NCI-H1694 treated with DMSO at 0.1 percent for 48 hours (cell line): ENCODE measurements around the gene DOCK3.
"Not testable (repeated sequence)": the region's sequence is repeated elsewhere in the genome, so short reads cannot be mapped to it uniquely, and the experiment has no call there.

Experiments
- DNase-seq: peaks from one replicate; lab custom pipeline; 2025; lab: John Stamatoyannopoulos, UW

DOCK3 gene

DNA sequence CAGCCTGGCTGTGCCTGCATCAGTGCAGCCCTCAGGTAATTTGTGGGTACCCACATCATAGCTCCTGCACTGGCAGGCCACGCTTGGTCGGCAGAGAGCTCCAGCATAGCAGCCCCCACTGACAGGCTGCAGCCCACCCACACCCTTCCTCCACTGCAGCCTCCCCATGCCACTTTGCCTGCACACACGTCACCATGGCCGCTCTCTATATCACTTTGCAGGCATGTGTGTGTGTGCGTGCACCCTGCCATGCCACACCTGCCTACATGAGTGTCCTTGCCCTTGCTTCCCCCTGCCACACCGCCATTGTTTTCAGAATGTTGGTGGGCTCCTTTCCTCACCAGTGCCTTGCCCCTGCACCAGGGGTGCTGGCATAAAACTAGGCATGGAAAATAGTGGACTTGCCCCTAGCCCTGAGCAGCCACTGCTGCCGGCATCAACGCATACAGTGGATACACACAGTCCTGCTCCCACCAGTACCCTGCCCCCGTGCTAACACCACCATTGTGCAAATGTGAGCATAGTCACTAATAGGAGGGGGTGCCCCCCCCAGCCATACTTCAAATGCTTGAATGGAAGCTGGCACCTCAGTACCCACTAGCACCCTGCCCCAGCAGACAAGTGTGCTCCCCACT, 431.6 kb downstream of the DOCK3 start:
- no peak for DNase-seq

DNA sequence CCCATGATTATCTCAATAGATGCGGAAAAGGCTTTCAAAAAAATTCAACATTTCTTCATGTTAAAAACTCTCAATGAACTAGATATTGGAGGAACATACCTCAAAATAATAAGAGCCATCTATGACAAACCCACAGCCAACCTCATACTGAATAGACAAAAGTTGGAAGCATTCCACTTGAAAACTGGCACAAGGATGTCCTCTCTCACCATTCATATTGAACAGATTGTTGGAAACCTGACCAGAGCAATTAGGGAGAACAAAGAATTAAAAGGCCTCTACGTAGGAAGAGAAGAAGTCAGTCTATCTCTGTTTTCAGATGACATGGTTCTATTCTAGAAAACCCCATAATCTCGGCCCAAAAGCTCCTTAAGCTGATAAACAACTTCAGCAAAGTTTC, 435.9 kb downstream of the DOCK3 start:
- no peak for DNase-seq

DNA sequence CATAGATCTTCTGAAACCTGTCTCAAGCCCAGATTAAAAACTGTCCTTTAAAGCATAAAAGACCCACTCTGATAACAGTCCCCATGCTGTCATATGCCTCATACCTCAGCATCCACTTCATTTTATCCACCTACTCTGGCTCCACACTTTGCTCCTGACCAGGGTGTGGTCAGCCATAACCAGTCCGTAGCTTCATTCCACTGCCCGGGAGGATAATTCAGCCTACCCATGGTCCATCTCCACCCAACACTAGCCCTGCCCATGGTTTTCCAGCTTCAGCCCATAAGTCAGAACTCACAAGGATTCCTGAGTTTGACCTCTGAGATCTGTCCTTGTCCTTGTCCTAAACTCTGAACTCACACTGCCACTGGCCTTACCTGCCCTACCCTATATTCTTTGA, 448.2 kb downstream of the DOCK3 start:
- DNase-seq, result no peak

DNA sequence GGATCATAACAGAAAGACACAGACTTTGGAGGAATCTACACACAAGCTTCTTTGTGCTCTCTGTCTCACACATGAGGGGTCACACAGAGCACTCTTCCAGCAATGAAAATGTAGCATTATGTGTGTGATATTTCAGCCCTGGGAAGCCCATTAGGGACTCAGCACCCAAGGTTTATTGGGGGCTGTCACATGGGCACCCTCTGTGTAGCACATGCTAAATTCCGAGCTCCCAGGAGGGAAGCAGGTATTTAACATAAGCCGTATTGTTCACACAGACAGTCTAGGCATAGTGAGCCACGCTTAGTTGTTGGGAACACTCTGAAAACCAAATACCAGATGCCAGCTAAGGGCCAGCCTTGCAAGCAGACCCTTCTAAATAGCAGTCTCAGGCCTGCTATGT, 448.8 kb downstream of the DOCK3 start:
- no peak for DNase-seq

DNA sequence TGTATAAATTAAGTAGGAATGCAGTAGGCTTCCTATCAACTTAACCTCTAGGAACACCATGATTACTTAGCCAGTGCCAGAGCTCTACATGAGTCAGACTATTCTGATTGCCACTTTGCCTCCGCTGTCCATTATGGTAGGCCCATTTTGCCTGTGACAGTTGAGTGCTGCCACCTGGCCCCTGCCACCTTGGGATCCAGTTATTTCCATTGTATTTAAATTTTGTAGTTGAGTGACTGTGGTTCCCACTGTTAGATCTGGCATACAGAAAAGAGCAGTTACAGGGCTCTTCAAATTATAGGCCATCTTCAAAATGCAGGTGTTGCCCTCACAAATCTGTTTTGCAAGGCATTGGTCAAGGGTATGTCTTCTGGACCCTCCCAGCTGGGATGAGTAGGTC, 456.9 kb downstream of the DOCK3 start:
- DNase-seq, result not testable (repeated sequence)

DNA sequence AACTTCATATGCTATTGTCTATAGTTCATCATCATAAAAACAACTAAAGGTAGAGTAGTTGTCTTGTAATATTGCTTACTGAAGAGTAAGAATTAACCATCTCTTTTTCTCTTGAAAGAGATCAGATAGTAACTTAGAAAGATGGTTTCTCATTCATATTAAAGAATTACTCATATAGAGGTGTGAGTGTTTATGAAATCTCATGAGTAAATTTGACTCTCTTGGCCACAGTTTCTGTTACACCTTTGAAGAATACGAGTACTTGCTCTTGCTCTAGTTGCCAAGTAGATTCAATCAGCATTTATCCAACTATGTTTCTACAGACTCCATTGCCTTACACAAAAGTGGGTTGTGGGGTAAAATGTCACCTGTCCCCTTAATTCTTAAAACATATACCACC, 463.0 kb downstream of the DOCK3 start:
- no peak for DNase-seq

DNA sequence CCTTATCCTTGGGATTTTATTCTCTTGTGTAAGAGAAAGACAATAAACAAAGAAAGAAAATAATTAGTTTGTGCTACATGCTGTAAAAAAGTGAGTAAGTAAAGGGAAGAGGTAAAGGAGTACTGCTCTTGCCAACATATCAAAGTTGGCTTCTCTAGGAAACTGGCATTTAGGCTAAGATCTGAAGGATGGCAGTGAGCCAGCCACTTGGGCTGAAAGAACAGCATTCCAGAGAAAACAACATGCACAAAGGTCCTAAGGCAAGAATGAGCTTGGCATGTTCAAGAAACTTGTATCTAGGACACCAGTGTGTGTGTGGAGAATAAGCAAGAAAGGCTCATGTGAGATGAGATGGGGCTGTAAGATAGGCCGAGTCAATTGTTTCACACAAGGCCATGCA, 464.9 kb downstream of the DOCK3 start:
- DNase-seq, result no peak

DNA sequence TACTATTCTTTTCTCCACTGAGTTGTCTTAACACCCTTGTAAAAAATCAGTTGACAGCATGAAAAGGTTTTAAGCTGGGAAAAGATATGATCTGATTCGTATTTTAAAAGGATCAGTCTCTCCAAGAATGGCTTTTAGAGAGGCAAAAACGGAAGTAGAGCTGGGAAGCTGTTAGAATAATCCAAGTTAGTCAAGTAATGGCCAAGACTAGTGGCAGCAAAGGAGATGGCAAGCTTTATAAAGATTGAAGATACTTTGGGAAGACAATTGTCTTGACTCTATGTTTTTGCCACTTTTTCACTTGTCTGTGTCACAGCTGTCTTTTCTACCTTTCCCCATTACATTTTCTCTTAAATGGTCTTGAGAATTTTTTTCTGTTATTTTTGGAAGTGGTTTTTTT, 466.8 kb downstream of the DOCK3 start:
- DNase-seq, result no peak

DNA sequence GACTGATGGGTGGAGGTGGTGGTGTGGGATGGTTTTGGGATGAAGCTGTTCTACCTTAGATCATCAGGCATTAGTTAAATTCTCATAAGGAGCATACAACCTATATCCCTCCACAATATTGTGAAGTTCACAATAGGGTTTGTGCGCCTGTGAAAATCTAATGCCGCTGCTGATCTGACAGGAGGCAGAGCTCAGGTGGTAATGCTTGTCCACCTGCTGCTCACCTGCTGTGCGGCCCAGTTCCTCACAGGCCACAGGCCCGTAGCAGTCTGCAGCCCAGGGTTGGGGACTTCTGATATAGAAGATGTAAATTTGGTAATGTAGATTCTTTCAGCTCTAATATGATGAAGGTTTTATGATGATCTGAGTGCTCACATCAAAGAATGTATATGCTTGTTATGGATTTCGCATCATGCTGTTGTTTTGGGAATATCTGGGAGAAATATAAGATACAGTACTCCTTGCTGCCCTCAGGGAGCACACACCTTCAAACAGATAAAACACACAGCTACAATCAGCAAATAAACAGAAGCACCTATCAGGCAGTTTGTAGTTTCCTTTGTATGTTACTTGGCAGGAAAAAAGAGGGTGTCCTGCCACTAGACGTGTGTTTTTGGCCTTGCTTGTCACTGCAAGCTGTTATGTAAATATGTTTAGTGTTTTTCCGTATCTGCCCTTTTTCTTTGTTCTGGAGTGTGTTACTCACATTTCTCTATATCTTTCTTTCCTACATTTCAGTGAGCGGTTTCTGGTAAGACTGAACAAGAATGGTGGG, 471.3 kb downstream of the DOCK3 start:
- DNase-seq, result no peak

DNA sequence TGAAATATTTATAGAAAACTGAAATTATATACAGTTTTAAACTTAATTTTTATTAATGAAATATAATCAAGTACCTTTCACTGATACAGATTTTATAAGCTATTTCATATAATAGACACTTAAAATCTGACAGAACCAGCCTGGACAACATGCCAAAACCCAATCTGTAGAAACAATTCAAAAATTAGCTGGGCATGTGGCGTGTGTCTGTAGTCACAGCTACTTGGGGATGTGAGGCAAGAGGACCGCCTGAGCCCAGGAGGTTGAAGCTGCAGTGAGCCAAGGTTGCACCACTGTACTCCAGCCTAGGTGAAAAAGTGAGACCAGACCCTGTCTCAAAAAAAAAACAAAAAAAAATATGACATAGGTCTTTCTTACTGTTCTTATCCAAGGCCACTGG, 472.1 kb downstream of the DOCK3 start:
- DNase-seq, result no peak

DNA sequence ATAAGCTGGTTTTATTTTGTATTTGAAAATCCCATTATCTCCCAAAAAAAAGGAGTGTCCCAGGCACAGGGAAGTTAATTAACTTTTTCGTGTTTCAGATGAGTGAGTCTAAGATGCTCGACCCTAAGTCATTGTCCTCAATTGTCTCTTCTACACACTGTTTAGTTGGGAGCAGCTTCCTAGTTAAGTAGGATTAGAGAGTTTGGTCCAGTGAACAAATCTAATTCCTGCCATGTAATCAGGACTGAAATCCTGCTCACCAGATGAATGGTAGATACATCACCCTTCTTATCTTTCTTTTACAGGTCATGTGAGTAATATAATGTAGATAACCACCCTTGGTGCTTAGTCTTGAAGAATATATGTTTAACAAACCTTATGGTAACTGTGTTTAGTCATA, 481.4 kb downstream of the DOCK3 start:
- DNase-seq, result no peak

DNA sequence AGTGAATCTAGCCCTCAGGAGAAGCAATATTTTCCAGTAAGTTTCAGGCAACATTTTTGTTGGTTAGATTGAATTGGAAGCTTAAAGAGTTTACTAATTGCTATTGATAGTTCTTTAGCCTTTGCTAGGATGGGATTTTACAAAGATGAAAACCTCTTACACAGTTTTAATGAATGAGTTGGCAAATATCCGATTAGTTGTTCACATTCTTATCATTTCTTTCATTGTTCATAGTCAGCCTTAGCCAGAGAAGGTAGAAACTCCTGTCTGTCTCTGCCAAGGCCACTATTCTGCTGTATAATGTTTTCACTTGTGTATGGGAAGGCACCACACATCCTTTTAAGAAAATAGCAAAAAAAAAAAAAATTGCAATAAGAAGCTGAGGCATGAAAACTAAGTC, 488.3 kb downstream of the DOCK3 start:
- no peak for DNase-seq

DNA sequence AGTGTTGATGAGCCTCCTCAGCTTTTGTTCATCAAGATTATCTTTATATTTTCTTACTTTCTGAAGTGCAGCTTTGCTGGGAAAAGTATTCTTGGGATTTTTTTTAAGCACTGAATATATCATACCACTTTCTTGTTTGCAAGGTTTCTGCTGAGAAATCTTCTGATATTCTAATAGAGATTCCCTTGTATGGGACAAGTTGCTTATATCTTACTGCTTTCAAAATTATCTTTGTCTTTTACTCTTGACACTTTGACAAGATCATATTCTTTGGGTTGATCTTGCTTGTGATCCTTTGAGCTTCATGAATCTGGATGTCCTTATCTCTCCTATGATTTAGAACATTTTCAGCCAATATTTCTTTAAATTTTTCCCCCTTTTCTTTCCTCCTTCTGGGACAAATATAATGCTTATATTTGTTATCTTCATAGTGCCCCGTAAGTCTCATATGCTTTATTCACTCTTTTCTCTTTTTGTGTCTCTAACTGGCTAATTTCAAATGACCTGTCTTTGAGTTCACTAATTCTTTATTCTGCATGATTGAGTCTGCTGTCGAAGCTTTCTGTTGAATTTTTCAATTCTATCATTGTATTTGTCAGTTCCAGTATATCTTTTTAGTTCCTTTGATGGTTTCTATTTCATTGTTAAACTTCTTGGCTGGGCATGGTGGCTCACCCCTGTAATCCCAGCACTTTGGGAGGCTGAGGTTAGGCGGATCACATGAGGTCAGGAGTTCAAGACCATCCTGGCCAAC, 499.0 kb downstream of the DOCK3 start:
- no peak for DNase-seq

DNA sequence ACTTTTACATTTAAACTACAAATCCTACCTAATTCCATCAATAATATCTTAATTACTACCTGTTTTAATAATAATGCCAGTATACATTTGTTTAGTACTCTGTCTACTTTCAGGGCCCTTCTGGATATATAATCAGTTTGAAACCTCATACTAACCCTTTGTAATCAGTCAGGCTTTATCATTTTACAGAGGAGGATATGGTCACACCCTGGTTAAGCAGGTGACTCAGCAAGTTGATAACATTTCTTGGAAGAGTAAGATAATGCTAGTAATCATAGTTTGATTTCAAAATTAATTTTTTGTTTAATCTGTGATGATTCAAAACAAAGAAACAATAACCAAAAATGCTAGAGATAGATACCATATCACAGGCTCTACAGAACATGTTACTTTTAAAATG, 502.2 kb downstream of the DOCK3 start:
- DNase-seq, result no peak

DNA sequence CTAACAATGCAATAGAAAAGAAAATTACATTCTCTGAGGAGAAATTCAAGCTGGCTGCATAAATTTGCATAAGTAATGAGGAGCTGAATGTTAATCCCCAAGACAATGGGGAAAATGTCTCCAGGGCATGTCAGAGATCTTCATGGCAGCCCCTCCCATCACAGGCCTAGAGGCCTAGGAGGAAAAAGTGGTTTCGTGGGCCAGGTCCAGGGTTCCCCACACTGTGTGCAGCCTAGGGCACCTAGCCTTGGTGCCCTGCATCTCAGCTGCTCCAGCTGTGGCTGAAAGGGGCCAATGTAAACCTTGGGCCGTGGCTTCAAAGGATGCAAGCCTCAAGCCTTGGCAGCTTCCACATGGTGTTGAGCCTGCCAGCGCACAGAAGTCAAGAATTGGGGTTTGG, 511.7 kb downstream of the DOCK3 start:
- not testable (repeated sequence) for DNase-seq

DNA sequence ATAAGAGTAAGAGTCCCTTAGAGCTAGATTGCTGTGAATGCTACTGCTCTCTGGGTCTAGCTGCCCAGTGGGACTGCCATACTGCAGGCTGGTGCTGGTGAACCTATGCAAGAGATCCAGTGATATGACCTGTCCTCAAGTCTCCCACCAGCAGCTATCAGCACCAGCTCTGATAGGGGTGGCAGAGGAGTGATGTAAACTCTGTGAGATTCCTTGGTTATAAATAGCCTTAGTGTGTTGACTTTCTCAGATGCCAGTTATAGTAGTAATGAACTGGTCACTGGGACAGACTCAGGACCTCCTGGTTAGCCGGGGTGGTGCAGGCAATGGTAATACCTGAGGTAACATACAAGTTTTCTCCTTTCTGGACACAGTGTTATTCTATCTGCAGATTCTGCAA, 515.5 kb downstream of the DOCK3 start:
- DNase-seq, result no peak

DNA sequence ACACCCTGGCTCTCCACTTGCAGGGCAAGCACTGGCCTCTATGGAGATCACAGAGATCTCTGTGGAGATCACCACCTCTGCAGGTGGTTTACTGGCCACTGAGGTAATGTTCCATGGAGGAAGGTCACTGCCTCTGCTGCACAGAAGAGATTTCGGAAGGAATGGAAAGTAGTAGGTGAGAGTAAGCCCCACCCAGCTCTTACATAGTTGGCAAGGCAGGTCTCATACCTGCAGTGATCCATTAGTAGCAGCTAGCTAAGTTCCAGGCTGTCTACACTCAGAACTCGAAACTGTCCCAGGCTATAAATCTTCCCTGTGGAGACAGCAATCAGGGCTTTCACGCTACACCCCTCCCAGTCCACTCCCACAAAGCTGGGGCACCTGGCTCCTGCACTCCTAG, 516.1 kb downstream of the DOCK3 start:
- DNase-seq, result no peak

DNA sequence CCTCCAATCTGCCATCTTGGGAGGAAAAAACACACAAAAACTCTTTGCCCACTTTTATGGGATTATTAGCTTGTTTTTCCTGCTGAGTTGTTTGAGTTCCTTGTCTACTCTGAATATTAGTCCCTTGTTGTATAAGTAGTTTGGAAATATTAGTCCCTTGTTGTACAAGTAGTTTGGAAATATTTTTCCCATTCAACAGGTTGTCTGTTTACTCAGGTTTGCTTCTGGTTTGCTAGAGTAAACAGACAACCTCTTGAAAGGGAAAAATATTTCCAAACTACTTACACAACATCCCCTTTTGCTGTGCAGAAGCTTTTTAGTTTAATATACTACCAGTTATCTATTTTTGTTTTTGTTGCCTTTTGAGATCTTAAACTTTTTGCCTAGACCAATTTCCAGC, 517.0 kb downstream of the DOCK3 start:
- DNase-seq, result no peak

DNA sequence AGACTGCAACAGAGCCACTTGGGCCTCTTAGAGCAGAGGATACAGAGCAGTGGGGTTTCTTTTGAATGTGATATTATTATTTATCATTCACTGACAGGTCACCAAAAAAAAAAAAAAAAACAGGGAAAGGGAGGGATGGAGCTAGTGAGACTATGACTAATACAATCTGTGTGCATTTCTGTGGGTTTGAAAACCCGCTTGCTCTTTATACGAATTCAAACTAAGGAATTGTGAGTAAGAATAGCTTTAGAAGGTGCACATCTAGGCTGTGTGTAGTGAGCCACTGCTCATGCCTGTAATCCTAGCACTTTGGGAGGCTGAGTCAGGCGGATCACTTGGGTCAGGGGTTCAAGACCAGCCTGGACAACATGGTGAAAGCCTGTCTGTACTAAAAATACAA, 523.8 kb downstream of the DOCK3 start:
- no peak for DNase-seq

DNA sequence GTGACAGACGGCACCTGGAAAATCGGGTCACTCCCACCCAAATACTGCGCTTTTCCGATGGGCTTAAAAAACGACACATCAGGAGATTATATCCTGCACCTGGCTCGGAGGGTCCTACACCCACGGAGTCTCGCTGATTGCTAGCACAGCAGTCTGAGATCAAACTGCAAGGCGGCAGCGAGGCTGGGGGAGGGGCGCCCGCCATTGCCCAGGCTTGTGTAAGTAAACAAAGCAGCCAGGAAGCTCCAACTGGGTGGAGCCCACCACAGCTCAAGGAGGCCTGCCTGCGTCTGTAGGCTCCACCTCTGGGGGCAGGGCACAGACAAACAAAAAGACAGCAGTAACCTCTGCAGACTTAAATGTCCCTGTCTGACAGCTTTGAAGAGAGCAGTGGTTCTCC, 524.6 kb downstream of the DOCK3 start:
- not testable (repeated sequence) for DNase-seq

DNA sequence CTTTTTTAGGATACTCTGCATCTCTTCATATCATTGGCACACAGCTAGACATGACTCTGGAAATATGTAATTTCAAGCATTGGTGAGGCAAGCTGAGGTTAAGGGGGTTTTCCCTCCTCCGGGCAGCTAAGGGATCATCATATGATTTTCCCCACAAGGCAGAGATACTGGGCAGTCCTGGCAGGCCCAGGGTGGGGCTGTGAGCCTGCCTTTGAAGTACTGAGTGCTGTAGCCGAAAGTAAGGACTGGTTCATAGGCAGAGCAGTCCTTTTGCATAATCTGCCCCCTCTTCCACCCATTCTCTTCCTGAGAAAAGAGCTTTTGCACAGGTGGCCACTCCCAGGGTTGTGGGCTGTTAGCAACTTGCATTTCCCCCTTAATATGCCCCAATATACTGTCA, 541.6 kb downstream of the DOCK3 start:
- no peak for DNase-seq

DNA sequence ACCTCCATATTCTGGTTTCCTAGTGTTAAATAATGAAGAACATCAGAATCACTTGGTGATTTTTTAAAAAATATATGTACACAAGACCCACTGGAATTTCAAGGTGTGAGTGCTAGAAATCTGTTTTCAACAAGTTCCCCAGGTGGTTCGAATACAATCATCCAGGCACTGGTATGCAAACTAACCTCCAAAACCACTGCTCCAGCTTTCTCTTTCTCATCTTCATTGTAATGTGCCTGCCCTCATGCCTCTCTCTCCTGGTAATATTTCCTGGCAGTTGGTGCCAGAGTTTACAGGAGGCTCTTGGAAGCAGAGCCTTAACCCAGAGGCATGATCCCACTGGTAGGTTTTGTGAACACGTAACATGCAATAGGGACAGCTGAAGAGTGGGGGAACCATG, 547.2 kb downstream of the DOCK3 start:
- DNase-seq, result no peak

DNA sequence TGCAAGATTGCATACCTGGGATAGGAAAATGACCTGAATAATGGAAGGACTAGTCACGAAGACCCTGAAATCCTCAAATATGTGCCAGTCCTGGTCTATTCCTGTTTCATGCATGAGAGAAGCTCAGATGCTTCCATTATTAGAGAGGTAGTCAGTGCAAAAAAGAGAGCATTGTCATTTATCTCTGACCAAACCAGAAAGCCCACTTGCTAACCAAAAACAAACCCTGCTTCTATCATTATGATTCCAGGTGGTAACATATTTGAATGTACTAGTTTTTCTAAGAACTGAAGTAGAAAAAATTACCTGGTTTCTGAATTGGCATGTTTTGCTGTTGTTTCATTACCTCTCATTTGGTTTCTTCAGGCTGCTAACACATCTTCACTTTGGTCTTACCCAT, 549.6 kb downstream of the DOCK3 start:
- no peak for DNase-seq
